ENCODE data around the gene DOCK7.

- no peak for TF ChIP-seq CTCF (conservative IDR thresholded peaks at IDR 0.05)
- TF ChIP-seq ZFX (IDR thresholded peaks at IDR 0.05): no peak
Observed at GRCh38 chr1:62493656-62494055, 194.5 kb downstream of the DOCK7 start.
